ENCODE results near the gene BMP7. TPM values are rescaled to one million over a fixed set of nuclear protein-coding genes. Genes with fewer than 3 reads are reported as not detected.

BMP7 gene
- total RNA-seq, 4 donors from 2014 or later = under 0.01 to 13.3 (median 0.36) TPM

DNA sequence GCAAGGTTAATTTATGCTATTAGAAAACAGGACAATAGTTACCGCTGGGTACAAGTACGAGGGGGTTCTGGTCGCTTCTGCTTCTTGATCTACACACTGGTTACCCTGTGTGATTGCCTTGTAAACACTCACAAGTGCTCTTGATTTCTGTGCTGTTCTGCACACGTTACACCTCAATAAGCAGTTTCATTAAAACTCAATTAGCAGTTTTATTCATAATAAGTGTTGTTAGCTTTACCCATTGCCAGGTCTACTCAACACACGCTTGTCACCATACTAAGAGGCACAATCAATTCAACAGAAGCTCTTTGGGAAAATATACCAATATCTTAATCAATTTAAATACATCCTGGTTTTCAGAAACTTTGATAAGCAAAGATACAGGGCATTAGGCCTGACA is 20.4 kb downstream of the BMP7 start:
- DNase-seq = no peak
- Histone ChIP-seq H3K4me3 (no peak overlapping the region), H3K9me3 (no peaks in the 10 kb centered on the region), H3K27ac (no peak overlapping the region), H3K36me3 (no peaks in the 10 kb centered on the region), H3K4me1 (peaks cover 0 to 5% of the 10 kb centered on the region in 2 donors), H3K27me3 (no peaks in the 10 kb centered on the region)
- TF ChIP-seq, protein P1, sequence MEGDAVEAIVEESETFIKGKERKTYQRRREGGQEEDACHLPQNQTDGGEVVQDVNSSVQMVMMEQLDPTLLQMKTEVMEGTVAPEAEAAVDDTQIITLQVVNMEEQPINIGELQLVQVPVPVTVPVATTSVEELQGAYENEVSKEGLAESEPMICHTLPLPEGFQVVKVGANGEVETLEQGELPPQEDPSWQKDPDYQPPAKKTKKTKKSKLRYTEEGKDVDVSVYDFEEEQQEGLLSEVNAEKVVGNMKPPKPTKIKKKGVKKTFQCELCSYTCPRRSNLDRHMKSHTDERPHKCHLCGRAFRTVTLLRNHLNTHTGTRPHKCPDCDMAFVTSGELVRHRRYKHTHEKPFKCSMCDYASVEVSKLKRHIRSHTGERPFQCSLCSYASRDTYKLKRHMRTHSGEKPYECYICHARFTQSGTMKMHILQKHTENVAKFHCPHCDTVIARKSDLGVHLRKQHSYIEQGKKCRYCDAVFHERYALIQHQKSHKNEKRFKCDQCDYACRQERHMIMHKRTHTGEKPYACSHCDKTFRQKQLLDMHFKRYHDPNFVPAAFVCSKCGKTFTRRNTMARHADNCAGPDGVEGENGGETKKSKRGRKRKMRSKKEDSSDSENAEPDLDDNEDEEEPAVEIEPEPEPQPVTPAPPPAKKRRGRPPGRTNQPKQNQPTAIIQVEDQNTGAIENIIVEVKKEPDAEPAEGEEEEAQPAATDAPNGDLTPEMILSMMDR (IDR thresholded peaks at IDR 0.05) = no peak
- TF ChIP-seq POLR2A (IDR thresholded peaks at IDR 0.05) = no peak
- intact Hi-C loops (cut with DNase I; ENCODE audit: low total_unique reads) = no loop called here

GRCh38 chr20:57244627-57245214 is 21.7 kb downstream of the BMP7 start:
- Histone ChIP-seq H3K27me3 (no peaks in the 10 kb centered on the region), H3K27ac (no peak overlapping the region), H3K9me3 (no peaks in the 10 kb centered on the region), H3K4me3 (no peak overlapping the region), H3K36me3 (no peaks in the 10 kb centered on the region), H3K4me1 (peaks cover 0 to 5% of the 10 kb centered on the region in 2 donors)
- no peak for DNase-seq
- intact Hi-C loops (cut with DNase I; ENCODE audit: low total_unique reads) = no loop called here
- TF ChIP-seq, protein P1 (IDR thresholded peaks at IDR 0.05) = no peak
- no peak for TF ChIP-seq POLR2A (IDR thresholded peaks at IDR 0.05)

GRCh38 chr20:57244221-57244585 is 22.2 kb downstream of the BMP7 start:
- no peak for TF ChIP-seq POLR2A (IDR thresholded peaks at IDR 0.05)
- TF ChIP-seq, protein P1 (IDR thresholded peaks at IDR 0.05) = no peak
- peaks cover 0 to 5% of the 10 kb centered on the region in 2 donors for H3K4me1 ChIP-seq
- peak in 1 of 2 donors; percentile 22 for DNase-seq
- H3K4me3 ChIP-seq = no peak overlapping the region
- H3K27ac ChIP-seq = no peak overlapping the region
- no peaks in the 10 kb centered on the region for H3K27me3 ChIP-seq
- intact Hi-C loops (cut with DNase I; ENCODE audit: low total_unique reads) = no loop called here
- H3K9me3 ChIP-seq = no peaks in the 10 kb centered on the region
- H3K36me3 ChIP-seq = no peaks in the 10 kb centered on the region

GRCh38 chr20:57243480-57244220 is 22.8 kb downstream of the BMP7 start:
- no peaks in the 10 kb centered on the region for H3K27me3 ChIP-seq
- H3K36me3 ChIP-seq = no peaks in the 10 kb centered on the region
- no peak overlapping the region for H3K4me3 ChIP-seq
- H3K27ac ChIP-seq = no peak overlapping the region
- intact Hi-C loops (cut with DNase I; ENCODE audit: low total_unique reads) = no loop called here
- H3K4me1 ChIP-seq = peaks cover 0 to 5% of the 10 kb centered on the region in 2 donors
- DNase-seq = no peak
- no peaks in the 10 kb centered on the region for H3K9me3 ChIP-seq
- TF ChIP-seq, protein P1 (IDR thresholded peaks at IDR 0.05) = no peak
- TF ChIP-seq POLR2A (IDR thresholded peaks at IDR 0.05) = no peak

DNA sequence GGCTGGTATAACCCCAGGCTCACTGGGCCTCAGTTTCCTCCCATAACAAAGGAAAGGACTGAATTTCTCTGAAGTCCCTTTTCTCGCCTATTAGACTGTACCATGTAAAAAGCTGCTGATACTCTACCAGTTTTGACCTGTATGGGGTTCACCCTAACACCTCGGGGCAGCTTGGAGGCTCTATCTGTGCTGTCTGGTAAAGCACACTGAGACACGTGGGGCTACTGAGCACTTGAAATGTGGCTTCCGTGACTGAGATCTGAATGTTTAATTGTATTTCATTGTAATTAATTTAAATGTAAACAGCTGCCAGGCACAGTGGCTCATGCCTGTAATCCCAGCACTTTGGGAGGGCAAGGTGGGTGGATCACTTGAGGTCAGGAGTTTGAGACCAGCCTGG is 24.0 kb downstream of the BMP7 start:
- Histone ChIP-seq H3K36me3 (no peaks in the 10 kb centered on the region), H3K9me3 (no peaks in the 10 kb centered on the region), H3K4me1 (peaks cover 0 to 5% of the 10 kb centered on the region in 2 donors), H3K27ac (no peak overlapping the region), H3K27me3 (no peaks in the 10 kb centered on the region), H3K4me3 (no peak overlapping the region)
- TF ChIP-seq, protein P1 (IDR thresholded peaks at IDR 0.05) = no peak
- no peak for TF ChIP-seq POLR2A (IDR thresholded peaks at IDR 0.05)
- no peak for DNase-seq
- intact Hi-C loops (cut with DNase I; ENCODE audit: low total_unique reads) = no loop called here

All from uterus (tissue), 4 donors.